GM21528 (cell line): ENCODE measurements around the gene CBX2.

Experiments used
- ATAC-seq: cut with Tn5 transposase; IDR thresholded peaks from one replicate; pipeline ENCODE4 v1.9.1; 2021; ENCODE audit warnings: mild to moderate bottlenecking, moderate library complexity; ENCODE audit not compliant: unreplicated experiment, low FRiP score

Gene CBX2

DNA sequence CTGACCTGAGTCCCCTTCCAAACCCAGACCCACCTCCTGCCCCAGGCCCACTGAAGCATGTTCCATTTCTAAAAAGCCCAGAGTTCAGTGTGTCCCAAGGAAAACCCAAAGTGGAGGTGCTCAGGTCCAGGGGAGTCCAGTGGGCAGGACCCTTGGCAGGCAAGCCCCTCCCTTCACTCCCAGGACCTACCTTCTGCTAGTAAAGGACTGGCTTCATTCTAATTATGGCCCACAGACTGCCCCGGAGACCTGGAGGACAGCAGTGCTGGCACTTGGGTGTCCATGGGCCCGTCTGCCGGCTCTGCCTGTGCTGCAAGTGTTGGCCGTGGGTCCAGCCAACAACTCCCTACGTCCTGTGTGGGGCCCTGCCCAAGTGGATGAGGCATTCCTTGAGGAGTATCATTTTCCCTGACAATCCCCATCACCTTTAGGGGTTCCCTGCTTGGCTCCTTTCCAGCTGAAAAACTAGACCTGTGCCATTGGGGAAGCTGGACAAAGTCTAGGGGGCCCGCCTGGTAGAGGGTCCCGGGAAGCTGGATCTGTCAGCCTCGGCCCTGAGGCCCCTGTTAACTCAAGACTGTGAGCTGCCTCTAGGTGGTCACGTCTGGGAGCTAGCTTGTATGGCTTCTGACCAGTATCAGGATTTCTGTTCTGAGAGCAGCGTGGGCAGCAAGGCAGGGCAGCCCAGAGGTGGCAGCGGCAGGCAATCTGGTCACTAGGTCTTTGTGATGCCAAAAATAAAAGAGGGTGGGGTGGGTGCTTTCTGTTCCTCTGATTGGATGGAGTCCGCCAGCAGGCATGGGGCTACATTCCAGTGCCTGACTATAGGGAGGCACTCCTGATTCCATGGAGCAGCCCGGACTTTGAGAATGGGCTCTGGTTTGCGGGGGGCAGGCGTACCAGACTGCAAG lies 8.2 kb downstream of the CBX2 start:
- no peak for ATAC-seq

DNA sequence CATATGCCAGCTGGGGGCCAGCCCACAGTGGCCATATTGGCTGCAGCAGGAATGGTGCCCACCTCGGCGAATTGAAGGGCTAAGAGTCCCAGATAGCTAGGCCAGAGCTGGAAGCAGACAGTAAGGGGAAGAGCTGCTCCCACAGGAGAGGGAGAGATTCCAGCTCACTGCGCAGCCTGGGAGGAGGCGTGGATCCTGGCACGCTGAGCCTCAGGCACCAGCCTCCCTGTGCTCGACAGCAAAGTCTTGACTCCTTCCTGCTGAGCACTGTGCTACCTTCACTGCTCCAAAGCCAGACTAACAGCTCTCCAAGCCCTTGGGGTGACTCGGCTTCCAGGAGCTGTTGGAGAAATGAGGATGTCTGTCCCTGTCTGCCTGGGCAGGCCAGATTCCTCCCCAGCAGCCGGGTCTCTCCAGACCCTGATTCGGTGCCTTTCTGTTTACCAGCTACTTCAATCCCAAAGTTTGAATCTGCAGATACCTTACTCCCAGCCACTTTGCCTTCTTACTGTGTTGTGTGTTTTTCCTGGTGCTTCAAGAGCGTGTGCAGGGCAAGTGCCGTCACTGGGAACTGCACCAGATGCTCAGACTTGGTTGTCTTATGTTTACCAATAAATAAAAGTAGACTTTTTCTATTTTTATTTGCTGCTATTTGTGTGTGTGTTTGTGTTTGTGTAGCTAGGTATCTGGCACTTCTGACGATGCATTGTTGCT lies 9.1 kb downstream of the CBX2 start:
- ATAC-seq: no peak

DNA sequence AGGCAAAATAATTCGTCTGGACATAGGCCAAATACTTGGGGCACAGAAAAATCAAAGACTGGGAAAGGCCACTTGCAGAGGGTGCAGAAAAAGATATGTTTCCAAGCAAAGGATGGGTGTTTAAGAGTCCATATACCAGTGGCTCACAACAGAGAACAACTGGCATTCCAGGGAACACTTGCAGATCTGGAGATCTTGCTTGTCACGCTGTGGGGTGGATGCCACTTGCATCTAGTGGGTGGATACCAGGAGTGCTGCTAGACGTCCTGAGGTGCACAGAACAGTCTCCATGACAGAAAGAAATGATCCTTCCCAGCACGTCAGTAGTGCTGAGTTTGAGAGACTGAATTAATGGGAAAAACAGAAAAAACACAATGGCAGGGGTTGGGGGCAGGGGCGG lies 10.5 kb downstream of the CBX2 start:
- no peak for ATAC-seq

DNA sequence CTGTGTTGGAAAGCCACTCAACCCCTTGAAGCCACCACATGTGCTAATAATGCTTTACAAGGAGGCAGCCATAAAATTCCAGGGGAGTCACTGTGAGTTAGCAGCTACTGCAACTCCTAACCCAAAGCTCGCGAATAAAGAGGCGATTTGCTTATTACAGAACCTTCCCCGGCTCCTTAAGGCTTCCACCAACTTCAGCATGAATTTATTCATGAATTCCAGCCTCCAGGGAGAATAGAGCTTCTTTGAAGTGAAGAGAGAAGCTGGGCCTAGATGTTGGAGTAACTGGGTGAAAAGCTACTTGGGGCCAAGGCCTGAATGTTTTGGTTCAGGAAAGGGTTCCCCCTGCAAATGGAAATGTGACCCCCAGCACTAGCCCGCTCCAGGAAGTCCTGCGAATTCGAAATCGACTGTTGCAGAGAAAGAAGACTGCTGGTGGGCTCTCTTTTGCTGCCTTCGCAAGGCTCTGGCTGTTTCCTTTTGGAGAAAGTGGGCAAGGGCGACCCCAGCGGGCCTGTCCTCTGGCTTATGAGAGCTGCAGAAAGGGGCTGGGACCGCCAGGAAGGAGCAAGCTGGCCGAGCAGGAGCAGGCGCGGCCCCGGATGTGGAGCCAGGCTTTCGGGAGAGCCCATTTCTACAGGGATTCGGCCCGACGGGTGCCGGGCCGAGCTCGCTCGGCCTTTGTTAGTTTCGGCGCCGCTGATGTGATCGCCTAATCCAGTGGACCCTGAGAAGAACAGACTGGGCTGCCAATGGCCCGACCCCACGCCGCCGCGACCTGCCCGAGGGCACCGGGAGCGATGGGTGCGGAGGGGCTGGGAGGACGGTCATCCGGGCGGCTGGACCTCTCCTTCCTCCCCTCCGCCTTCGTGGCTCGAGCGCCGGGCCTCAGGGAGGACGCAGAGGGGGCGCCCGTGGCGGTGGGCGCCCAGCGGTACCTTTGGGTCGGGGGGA lies 11.3 kb downstream of the CBX2 start:
- no peak for ATAC-seq

DNA sequence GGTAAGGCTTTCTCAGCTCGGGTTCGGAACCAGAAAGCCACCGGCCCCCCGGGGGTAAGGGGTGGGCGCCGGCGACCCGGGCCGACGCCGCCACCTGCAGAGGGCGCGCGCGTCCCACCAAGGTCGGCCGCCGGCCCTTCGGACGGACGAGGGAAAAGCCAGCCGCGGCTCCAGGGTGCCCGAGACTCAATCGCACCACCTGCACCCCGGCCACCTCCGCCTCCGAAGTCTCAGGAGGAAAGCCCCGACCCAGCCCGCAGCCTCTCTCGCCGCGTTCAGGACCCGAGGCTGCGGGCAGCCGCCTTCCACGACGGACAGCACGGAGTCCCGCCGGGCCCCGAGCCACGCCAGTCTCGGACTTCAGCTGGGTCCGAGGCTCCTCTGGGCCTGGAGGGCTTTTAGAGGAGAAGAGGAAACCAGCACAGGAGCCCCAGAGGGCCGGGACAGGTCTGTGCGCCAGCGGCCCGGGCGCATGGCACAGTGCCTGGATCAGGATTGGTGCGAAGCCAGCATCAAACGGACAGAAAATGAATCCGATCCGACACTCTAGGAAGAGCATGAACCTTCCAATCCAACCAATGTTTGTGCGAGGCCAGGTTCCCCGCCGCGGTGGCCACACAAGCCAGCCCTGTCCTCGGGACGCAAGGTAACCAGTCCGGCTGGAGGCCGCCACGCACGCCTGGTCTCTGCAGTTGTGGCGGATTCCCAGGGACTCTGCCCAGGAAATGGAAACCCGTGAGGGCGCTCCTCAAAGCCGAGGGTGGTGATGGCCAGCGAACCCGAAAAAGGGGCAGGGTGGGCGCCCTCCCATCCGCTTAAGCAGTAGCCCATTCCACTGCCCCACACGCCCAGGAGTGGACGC lies 12.2 kb downstream of the CBX2 start:
- no peak for ATAC-seq

DNA sequence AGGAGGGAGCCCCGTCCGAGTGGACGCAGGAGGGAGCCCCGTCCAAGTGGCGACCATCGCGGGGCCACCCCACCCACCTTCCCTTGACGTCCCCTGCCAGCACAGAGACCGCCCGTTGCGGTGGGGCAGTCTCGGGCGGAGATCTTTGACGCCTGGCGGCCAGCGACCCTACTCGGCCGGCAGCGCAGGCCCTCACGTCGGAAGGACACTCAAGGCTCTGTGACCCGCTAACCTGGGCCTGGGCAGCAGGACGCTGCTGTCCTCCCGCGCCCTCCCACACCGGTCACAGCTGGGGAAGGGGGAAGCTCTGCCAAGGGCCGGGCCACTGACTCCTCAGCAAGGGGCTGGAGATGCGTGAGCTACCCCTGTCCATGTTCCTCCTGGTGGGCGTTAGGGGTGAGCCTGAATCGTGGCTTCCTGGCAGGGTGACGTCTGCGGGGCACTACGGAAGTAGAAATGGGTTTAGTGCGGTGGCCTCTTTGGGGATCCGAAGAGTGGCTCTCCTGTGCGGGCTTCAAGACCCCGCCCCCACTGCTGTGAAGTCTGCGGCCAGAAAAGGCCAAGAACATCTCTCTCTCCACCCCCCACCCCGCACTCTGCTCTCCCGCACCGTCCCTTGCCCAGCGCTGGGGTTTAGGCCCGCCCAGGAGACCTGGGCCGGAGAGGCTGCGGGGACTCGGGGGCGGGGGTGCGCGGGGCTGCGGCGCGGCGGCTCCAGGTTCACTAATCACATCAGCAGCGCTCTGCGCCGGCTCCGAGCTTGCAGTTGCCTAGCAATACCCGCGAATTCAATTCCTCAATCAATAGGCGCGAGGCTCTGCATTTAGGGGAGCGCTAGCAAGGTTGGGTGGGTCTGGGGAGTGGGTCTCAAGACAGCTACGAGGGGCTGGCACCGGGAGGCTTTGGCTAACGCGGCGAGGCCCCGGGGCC lies 13.1 kb downstream of the CBX2 start:
- ATAC-seq: no peak

DNA sequence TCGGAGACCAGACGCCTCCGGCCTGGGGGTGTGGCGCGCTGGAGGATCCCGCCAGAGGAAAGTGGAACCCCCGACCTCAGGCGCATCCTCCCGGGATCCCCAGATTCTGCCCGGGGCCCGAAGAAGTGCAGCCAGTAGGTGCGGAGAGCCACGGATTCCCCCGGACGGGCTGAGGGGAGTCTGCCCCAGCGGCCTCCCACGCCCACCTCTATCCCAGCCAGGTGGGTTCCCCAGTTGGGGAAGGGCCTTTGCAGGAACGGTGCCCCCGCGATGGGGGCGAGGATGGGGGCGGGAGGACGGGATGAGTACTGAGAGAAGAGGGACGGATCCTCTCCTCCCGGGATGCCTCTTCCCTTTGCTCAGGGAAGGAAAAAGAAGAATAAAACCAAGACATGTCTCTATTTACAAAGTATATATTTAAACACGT lies 13.8 kb downstream of the CBX2 start:
- no peak for ATAC-seq

DNA sequence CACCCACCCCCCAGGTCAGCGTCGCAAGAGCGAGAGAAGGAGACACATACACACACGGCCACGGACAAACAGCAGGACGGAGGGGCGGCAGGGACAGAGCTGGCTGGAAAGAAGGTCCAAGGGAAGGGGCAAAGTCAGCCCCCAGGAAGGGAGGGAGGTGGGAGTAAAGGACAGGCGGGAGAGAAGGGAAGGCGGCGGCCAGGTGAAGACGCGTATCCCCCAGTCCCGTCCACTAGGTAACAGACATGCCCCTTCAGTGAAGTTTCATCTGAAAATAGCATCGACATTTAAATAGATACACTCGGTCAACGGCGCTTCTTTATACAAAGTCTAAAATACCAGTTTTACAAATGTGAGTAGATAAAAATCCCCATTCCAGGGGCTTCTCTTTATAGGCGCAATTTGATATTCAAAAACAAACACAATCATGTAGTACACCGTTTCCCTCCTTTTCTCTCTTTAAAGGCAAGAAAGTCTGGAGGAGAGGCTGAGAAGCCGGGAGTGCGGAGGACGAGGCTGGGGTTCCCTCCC lies 14.5 kb downstream of the CBX2 start:
- ATAC-seq: no peak

DNA sequence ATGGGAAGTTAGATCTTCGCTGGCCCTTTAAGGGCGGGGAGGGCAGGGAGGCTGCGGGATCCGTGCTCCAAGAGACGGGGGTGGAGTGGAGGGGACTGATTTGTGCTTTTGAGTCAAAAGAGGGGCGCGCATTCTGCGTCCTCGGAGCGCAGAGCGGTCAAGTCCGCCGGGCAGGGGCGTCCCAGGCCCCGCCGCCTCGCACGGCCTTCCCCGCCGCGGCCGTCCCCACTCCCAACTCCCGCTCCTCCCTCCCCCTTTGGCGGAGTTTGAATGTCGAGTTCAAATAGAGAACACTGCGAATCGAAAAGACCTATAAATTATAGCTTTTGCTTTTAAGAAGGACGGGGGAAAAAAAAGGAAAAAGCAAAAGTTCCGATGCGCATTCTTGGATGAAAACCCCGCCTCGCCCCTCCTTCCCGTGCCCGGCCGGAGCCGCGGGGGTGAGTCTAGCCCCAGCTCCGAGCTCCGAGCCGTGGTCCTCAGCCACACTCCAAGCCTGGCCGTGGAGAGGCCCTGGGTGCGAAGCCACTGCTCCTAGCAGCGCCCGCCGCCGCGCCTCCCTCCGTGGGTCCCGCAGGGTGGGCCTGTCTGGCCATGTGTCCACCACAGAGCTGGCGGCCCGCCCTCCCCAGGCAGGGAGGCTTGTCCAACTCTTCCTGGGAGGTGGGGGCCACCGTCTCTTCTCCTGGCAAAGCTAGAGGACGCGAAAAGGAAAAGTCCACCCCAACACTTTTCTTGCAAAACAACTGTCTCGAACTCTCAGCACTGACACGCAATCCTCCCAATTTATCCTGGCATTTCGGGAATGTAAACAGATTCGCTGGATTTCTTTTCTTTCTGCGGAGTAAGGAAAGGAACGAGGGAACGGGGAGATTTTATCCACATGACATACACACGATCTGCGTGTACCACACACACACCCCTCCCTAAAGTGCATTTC lies 15.3 kb downstream of the CBX2 start:
- no peak for ATAC-seq

DNA sequence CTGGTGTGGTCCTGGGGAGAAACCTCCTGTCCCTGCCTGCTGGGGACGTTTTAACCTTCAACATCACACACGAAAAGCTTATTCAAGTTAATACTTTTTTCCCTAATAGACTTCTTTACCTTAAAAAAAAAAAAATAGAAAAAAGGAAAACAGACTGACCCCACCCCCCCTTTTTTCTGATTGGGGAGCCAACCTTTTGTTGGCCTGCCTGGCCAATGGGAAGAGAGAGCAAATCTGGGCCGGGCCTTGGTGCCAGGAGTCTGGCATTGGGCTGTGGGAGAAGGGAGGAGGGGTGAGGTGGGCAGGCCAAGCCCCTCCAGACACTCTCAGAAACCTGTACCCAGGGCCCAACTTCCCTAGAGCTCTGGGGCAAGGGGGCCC lies 16.0 kb downstream of the CBX2 start:
- ATAC-seq: no peak

DNA sequence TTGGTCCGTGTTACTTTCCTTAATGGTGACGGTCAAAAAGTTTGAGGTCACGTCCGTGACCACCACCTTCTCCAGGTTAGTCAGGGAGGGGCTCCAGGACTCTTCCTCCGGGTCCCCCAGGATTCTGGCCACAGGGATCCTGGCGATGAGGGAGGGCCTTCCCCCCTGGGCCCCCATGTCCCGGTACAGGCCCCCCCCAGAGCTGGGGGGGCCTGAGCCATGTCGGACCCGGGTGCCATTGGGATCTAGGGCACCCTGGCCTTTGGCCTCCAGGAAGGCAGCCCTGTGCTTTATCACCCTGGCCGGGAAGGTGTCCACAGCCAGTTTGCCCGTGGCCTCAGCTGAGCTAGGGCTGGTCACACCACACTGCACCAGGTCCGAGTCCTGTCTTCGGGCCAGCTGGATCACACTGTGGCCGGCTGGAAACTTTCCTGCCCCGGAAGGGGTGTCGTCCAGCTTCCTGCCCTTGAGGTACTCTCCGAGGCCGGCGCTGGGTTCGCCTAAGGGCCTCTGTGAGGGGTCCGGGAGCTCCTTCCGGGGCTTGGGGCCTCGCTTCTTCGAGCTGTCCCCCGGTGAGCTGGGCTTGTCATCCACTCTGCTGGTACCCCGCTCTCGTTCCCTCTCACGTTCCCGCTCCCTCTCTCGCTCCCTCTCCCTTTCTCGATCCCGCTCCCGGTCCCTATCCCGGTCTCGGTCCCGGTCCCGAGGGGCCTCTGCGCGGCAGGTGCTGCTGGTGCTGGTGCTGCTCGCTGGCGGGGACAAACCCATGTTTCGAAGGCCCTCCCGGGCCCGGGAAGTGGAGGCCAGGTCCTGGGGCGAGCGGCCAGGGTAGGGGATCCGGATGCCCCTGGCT lies 16.9 kb downstream of the CBX2 start:
- ATAC-seq: no peak

DNA sequence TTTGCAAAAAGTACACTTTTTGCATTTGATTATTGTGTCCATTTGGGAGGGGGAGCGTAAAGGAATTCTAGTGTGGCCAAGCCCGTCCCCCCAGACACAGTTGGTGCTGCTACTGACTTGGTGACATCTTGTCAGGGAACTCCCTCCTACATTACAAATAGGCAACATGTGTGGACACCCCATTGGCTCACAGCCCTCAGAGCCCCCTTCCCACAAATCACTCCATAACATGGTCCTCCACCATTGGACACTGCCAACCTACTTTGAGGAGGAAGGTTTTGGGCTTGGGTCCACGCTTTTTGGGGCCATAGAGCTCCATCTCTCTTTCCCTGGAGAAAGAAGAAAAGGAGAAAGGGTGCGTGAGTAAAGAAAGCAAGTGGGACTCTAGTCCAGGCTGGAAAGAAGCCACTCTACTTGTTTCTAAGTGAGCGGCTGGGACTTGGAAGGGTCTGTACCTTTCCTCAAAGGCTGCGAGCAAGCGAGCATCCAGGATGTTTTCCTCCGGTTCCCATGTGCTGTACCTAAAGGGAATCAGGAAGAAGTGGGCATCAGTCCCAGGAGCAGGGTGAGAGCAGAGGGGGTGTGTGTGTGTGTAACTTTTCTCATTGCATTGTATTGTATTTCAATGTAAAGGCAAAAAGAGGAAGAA lies 18.0 kb downstream of the CBX2 start:
- no peak for ATAC-seq

DNA sequence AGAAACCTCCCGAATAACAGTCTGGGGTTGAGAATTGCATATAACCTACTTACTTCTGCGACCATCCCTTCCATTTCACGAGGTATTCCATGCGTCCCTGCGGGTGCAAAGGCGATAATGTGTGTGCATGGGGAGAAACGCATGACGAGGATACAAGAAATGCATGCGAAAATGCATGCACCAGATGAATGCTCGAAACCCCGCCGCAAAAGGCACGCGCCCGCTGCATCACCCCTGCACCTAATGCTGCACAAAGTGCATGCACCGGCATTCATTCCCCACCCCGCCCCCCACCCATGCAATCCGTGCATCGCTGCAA lies 18.5 kb downstream of the CBX2 start:
- no peak for ATAC-seq

DNA sequence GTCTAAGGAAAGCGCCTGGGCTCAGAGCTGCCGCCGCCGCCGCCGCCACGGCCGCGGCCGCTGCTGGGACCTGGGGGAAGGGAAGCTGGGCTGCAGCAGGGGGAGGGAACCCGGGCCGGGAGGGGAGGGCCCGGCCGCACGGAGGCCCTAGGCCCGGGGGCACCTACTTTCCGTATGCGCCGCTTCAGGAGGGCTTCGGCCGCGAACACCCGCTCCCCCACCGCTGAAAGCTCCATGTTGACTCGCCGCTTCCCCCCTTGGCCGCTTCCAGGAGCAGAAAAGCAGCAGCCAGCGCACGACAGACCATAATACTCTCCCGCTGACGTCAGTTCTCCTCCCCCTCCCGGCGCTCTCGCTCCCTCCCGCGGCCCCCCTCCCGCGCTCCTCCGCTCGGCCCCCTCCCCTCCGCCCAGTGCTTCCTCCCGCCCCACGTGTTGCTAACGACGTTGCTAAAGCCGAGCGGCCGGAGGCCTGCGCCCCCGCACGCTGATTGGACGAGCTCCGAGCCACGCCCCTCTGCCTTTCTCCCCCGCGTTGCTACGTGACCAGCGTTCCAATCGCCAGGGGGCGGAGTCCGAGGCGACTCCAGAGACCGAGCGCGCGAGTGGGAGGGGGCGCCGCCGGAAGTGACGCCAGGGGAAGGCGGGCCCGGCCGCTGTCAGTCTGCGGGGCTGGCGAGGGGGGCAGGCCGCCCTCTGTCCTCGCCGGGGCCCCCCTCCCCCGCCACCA lies 19.0 kb downstream of the CBX2 start, which contains the start of gene CBX8:
Gene CBX8 (minus strand): TSS at position 315 of the 729 bp plus-strand sequence. CDS start 79 bp downstream, at position 236.
- peak; percentile 74 for ATAC-seq

DNA sequence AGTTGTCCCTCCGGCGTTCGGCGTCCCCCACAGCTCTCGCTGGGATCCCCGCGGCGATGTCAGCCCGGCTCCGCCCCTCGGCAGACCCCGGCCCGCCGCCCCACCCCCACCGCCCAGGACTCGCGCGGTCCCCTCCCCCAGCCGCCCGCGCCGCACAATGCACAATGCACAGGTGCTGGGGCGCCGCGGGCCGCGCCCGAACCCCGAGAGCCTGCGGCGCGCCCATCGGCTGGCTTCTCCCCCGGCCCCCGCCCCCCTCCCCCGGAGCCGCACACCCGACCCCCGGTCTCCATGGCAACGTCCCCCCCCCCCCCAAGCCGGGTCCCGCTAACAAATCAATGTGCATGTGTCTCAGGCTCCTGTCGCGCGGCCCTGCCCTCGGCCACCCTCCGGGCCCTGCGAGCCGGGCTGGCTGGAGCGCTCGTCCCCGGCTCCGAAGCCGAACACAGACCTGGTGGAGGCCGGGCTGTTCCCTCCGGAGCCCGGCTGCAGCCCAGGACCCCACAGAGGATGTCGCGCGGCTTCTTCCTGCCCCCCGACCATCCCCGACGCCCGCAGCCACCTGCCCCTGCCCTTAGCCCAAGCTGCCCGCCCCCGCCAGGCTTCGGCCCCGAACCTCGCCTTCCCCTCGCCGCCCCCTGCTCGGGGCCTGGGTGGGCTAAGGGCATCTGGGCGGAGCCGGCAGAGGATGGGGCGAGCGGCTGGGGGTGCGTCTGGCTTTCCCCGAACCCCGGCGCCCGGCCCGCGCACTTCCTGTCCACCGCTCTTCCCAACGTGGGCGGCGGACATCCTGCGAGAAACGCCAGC lies 19.7 kb downstream of the CBX2 start:
- peak; percentile 11 for ATAC-seq
